Measurements from ENCODE around the gene ANXA2. TPM values are rescaled to one million over a fixed set of nuclear protein-coding genes. Genes with fewer than 3 reads are reported as not detected.

The ANXA2 gene
- 1,000 to 10,000 TPM; 1,972 to 2,098 TPM for polyA plus RNA-seq

DNA sequence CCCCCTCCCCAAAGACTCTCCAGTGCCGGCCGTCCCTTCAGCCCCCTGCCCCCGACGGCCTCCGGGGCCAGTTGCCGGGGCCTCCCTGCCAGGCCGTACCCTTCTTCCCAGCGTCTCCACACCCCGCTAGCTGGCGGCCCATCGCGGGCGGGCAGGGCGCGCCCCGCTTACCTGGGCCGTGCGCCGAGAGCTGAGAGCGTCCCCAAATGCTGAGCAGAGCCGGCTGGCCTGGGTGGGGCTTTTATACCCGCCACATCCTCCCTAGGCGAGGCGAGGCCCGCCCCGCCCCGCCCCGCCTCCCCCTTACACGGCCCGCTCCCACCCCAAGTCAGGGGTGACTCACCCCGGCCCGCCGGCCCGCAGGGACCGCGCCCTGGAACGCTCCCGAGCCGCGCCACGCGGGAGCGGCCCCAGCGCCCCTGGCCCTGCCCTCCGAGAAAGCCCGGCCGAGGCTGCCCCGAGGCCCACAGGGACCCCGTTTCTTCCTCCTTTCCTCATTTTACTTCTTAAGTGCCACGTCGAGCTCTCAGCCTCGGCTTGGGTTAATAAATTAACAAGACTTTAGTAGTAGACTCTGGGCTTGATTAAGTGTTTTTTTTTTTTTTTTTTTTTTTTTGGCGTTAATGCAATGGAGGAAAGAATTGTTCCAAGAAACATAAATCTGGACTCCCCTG is at the start of gene ANXA2:
Gene ANXA2 (minus strand): TSS at position 215 of the 674 bp plus-strand sequence. CDS start 11,911 bp downstream, outside the sequence.
- Histone ChIP-seq H3K4me3 (ENCODE audit: low read depth in 1 of 2, low read length in 2 of 2) (peak within 1 kb of the TSS; percentile 73 to 97), H3K4me1 (ENCODE audit: control insufficient read depth in 2 of 2, insufficient read depth in 2 of 2, low read length in 1 of 2) (peaks cover 0 to 8% of the 10 kb centered on the region in 2 donors), H3K27ac (ENCODE audit: low read depth in 2 of 2, low read length in 1 of 2) (peak within 1 kb of the TSS; percentile 99), H3K36me3 (ENCODE audit: control insufficient read depth in 2 of 2, insufficient read depth in 2 of 2, low read length in 1 of 2) (peaks cover 0 to 2% of the 10 kb centered on the region in 2 donors), H3K9me3 (ENCODE audit: control insufficient read depth in 2 of 2, insufficient read depth in 1 of 2, low read depth in 1 of 2, low read length in 1 of 2) (no peaks in the 10 kb centered on the region), H3K27me3 (ENCODE audit: control insufficient read depth in 1 of 2, insufficient read depth in 2 of 2, low read length in 2 of 2) (no peaks in the 10 kb centered on the region)
- 0 to 1% methylated on average over 44 to 53 of the region's 53 CpGs for WGBS, 2 donors

DNA sequence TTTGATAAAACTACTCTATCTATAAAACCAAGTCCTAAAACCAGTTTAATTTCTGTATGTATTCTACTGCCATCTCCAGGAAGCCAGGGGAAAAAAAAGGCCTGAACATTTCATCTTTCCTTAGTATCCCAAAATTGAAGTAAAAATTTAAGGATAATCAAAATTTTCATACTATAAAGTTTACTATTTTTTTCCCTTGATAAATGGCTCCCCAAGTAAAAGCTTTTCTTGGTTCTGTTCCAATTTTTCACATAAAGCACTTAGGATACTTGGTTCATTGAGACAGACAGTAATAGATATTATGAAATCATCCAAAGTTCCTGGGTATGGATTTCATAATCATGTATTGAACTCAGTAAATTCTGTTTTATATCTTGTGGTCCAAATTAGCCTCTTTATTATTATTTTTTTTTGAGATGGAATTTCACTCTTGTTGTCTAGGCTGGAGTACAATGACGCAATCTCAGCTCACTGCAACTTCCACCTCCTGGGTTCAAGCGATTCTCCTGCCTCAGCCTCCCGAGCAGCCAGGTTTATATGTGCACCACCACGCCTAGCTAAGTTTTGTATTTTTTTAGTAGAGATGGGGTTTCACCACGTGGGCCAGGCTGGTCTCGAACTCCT is 46.6 kb upstream of the ANXA2 start:
- Histone ChIP-seq H3K27me3 (ENCODE audit: control insufficient read depth in 1 of 2, insufficient read depth in 2 of 2, low read length in 2 of 2) (no peaks in the 10 kb centered on the region), H3K9me3 (ENCODE audit: control insufficient read depth in 2 of 2, insufficient read depth in 1 of 2, low read depth in 1 of 2, low read length in 1 of 2) (no peaks in the 10 kb centered on the region), H3K27ac (ENCODE audit: low read depth in 2 of 2, low read length in 1 of 2) (no peak overlapping the region), H3K36me3 (ENCODE audit: control insufficient read depth in 2 of 2, insufficient read depth in 2 of 2, low read length in 1 of 2) (no peaks in the 10 kb centered on the region), H3K4me1 (ENCODE audit: control insufficient read depth in 2 of 2, insufficient read depth in 2 of 2, low read length in 1 of 2) (no peaks in the 10 kb centered on the region), H3K4me3 (ENCODE audit: low read depth in 1 of 2, low read length in 2 of 2) (no peak overlapping the region)
- WGBS, 2 donors = 85 to 90% methylated on average over 6 of the region's 6 CpGs

DNA sequence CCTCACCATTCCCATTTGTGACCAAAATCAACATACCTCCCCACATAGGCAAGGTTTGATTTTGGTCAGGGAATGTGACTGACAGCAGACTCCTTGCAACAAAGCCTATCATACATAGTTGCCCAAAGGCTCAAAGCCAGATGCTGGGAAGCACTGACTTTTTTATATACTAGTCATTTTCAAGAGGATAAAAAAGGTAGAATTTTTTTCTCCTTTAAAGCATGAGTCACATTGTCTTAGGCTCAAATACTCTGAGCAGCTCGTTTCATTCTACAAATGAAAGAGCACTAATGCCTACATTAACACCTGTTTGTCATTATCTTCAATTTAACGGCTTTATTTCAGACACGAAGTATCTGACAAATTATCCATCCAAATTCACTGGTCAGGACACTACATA is 45.0 kb upstream of the ANXA2 start:
- H3K9me3 ChIP-seq (ENCODE audit: control insufficient read depth in 2 of 2, insufficient read depth in 1 of 2, low read depth in 1 of 2, low read length in 1 of 2) = no peaks in the 10 kb centered on the region
- H3K36me3 ChIP-seq (ENCODE audit: control insufficient read depth in 2 of 2, insufficient read depth in 2 of 2, low read length in 1 of 2) = no peaks in the 10 kb centered on the region
- no peak overlapping the region for H3K4me3 ChIP-seq (ENCODE audit: low read depth in 1 of 2, low read length in 2 of 2)
- no peaks in the 10 kb centered on the region for H3K27me3 ChIP-seq (ENCODE audit: control insufficient read depth in 1 of 2, insufficient read depth in 2 of 2, low read length in 2 of 2)
- H3K4me1 ChIP-seq (ENCODE audit: control insufficient read depth in 2 of 2, insufficient read depth in 2 of 2, low read length in 1 of 2) = no peaks in the 10 kb centered on the region
- H3K27ac ChIP-seq (ENCODE audit: low read depth in 2 of 2, low read length in 1 of 2) = no peak overlapping the region
- WGBS, 2 donors = 72 to 75% methylated on average over 3 of the region's 3 CpGs

DNA sequence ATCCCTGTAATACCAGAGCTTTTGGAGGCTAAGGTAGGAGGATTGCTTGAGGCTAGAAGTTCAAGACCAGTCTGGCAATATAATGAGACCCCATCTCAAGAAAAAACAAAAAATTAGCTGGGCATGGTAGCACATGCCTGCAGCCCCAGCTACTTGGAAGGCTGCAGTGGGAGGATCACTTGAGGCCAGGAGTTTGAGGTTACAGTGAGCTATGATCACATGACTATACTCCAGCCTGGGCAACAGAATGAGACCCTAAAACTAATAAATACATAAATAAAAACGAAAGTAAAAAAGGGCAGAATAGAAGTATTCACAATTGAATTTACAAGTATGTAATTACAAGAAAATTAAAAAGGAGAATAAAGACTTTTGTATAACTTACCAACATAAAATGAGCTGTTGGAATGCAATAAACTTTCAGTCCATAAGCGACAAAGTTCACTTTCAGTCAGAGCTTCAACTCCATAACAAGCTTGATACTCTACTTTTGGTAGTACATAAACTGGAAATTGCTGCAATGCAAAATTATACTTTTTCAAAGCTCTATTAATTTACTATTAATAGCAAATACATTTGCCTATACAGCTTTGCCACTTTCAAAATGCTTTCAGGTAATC is 44.4 kb upstream of the ANXA2 start:
- Histone ChIP-seq H3K36me3 (ENCODE audit: control insufficient read depth in 2 of 2, insufficient read depth in 2 of 2, low read length in 1 of 2) (no peaks in the 10 kb centered on the region), H3K9me3 (ENCODE audit: control insufficient read depth in 2 of 2, insufficient read depth in 1 of 2, low read depth in 1 of 2, low read length in 1 of 2) (no peaks in the 10 kb centered on the region), H3K27me3 (ENCODE audit: control insufficient read depth in 1 of 2, insufficient read depth in 2 of 2, low read length in 2 of 2) (no peaks in the 10 kb centered on the region), H3K4me3 (ENCODE audit: low read depth in 1 of 2, low read length in 2 of 2) (no peak overlapping the region), H3K4me1 (ENCODE audit: control insufficient read depth in 2 of 2, insufficient read depth in 2 of 2, low read length in 1 of 2) (no peaks in the 10 kb centered on the region), H3K27ac (ENCODE audit: low read depth in 2 of 2, low read length in 1 of 2) (no peak overlapping the region)
- WGBS, 2 donors = 89 to 92% methylated on average over 2 of the region's 2 CpGs

DNA sequence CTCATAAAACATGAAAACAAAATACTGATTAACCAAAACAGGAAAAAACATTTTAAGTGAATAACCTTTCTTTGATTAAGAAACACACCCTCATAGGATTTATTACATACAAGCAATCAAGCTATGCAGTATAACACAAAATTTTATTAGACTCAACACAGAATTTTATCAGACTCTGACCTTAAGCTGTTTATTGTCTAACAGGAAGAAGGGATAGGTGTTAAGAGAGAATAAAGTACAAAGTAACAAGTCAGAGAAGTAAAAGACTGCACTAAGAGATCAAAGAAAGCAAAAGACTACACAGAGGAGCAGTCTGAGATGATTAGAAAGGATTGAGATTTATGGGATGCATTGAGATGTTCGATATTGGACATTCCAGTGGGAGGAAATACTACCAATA is 43.5 kb upstream of the ANXA2 start:
- H3K9me3 ChIP-seq (ENCODE audit: control insufficient read depth in 2 of 2, insufficient read depth in 1 of 2, low read depth in 1 of 2, low read length in 1 of 2) = no peaks in the 10 kb centered on the region
- H3K27ac ChIP-seq (ENCODE audit: low read depth in 2 of 2, low read length in 1 of 2) = no peak overlapping the region
- 72 to 78% methylated on average over 1 of the region's 1 CpG for WGBS, 2 donors
- no peaks in the 10 kb centered on the region for H3K4me1 ChIP-seq (ENCODE audit: control insufficient read depth in 2 of 2, insufficient read depth in 2 of 2, low read length in 1 of 2)
- H3K4me3 ChIP-seq (ENCODE audit: low read depth in 1 of 2, low read length in 2 of 2) = no peak overlapping the region
- no peaks in the 10 kb centered on the region for H3K27me3 ChIP-seq (ENCODE audit: control insufficient read depth in 1 of 2, insufficient read depth in 2 of 2, low read length in 2 of 2)
- no peaks in the 10 kb centered on the region for H3K36me3 ChIP-seq (ENCODE audit: control insufficient read depth in 2 of 2, insufficient read depth in 2 of 2, low read length in 1 of 2)

DNA sequence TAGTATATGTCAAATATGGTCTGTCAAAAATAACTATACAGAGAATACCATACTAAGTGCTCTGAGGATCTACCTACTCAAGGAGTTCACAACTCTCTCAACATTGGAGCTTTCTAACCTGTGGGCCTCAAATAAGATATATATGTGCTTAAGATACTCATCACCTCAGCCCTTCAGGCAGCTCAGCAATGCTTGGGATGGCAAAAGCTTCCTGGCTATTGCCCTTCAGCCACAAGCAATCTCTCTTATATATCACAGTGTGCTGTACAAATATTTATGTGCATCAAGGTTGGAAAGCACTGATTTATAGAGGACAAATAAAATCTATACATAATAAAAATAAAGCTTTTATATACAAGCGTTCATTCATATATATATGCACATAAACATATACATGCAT is 40.9 kb upstream of the ANXA2 start:
- WGBS, 2 donors = 96 to 98% methylated on average over 1 of the region's 1 CpG
- Histone ChIP-seq H3K9me3 (ENCODE audit: control insufficient read depth in 2 of 2, insufficient read depth in 1 of 2, low read depth in 1 of 2, low read length in 1 of 2) (no peaks in the 10 kb centered on the region), H3K27ac (ENCODE audit: low read depth in 2 of 2, low read length in 1 of 2) (no peak overlapping the region), H3K4me3 (ENCODE audit: low read depth in 1 of 2, low read length in 2 of 2) (no peak overlapping the region), H3K36me3 (ENCODE audit: control insufficient read depth in 2 of 2, insufficient read depth in 2 of 2, low read length in 1 of 2) (peaks cover 0 to 4% of the 10 kb centered on the region in 2 donors), H3K4me1 (ENCODE audit: control insufficient read depth in 2 of 2, insufficient read depth in 2 of 2, low read length in 1 of 2) (no peaks in the 10 kb centered on the region), H3K27me3 (ENCODE audit: control insufficient read depth in 1 of 2, insufficient read depth in 2 of 2, low read length in 2 of 2) (no peaks in the 10 kb centered on the region)

DNA sequence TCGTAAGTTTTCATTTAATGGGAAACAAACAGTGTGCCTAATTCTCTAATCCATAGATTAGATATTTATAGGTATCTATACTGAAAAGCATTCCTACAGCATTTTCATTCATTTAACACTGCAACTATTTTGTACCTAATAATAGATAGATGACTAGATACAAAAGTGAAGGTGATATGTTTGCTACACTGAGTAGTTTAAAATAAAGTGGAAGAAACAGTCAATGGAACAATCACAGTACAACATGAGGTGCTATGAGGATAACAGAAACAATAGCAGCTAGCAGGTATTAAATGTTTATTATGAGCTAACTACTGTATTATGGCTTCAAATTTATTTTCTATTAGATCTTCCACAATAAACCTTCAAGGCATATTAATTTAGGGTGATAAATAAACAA is 31.1 kb upstream of the ANXA2 start:
- no peaks in the 10 kb centered on the region for H3K4me1 ChIP-seq (ENCODE audit: control insufficient read depth in 2 of 2, insufficient read depth in 2 of 2, low read length in 1 of 2)
- no peaks in the 10 kb centered on the region for H3K9me3 ChIP-seq (ENCODE audit: control insufficient read depth in 2 of 2, insufficient read depth in 1 of 2, low read depth in 1 of 2, low read length in 1 of 2)
- no peaks in the 10 kb centered on the region for H3K27me3 ChIP-seq (ENCODE audit: control insufficient read depth in 1 of 2, insufficient read depth in 2 of 2, low read length in 2 of 2)
- 93 to 99% methylated on average over 1 of the region's 1 CpG for WGBS, 2 donors
- H3K27ac ChIP-seq (ENCODE audit: low read depth in 2 of 2, low read length in 1 of 2) = no peak overlapping the region
- no peak overlapping the region for H3K4me3 ChIP-seq (ENCODE audit: low read depth in 1 of 2, low read length in 2 of 2)
- peaks cover 3 to 4% of the 10 kb centered on the region in 2 donors for H3K36me3 ChIP-seq (ENCODE audit: control insufficient read depth in 2 of 2, insufficient read depth in 2 of 2, low read length in 1 of 2)

DNA sequence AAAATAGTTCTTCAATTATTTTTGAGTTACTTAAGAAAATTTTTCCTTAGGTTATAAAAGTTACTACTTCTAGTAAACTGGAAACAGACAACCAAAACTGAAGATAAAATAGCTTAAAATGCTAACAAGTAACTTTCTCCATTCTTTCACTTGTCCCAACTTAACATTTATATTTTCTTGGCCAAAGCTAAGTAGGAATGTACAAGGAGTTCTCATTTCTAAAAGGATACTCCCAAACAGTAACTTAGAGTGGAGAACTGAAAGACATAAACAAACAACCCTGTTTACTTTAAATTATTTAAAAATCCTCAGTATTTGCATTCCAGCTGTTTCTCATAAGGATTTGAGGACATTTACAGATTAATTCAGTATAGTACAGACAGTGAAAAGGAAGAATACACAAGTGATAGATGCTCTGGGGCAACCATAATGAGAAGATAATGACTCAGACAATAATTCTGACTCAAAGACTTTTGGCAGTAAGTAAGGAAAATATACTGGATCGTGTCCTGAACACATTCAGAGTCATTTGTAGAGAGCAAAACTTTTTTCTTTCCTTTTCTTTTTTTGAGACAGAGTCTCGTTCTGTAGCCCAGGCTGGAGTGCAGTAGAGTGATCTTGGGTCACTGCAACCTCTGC is 29.2 kb upstream of the ANXA2 start:
- Histone ChIP-seq H3K27me3 (ENCODE audit: control insufficient read depth in 1 of 2, insufficient read depth in 2 of 2, low read length in 2 of 2) (no peaks in the 10 kb centered on the region), H3K9me3 (ENCODE audit: control insufficient read depth in 2 of 2, insufficient read depth in 1 of 2, low read depth in 1 of 2, low read length in 1 of 2) (no peaks in the 10 kb centered on the region), H3K27ac (ENCODE audit: low read depth in 2 of 2, low read length in 1 of 2) (peak overlapping the region in 1 of 2 donors; percentile 79), H3K4me3 (ENCODE audit: low read depth in 1 of 2, low read length in 2 of 2) (no peak overlapping the region), H3K4me1 (ENCODE audit: control insufficient read depth in 2 of 2, insufficient read depth in 2 of 2, low read length in 1 of 2) (no peaks in the 10 kb centered on the region), H3K36me3 (ENCODE audit: control insufficient read depth in 2 of 2, insufficient read depth in 2 of 2, low read length in 1 of 2) (peaks cover 3 to 4% of the 10 kb centered on the region in 2 donors)
- WGBS, 2 donors = 20 to 36% methylated on average over 2 of the region's 2 CpGs

DNA sequence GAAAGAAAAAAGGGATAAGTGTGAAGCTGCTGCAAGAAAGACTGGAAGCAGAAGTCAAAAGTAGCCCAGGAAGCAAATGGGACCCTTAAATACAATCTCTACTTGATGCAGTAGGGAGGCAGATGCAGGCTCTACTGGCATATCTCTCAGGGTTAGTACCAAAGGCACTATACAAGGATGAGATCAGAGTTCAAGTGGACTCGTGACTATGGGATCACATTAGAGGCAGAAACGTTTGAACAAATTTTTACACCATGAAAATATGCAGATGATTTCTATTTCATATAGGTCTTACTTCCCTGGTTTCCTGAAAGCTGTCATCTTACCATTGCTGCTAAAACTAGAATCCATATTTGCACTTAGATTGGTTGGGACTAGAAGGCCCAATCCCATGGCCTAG is 27.7 kb upstream of the ANXA2 start:
- Histone ChIP-seq H3K9me3 (ENCODE audit: control insufficient read depth in 2 of 2, insufficient read depth in 1 of 2, low read depth in 1 of 2, low read length in 1 of 2) (no peaks in the 10 kb centered on the region), H3K4me1 (ENCODE audit: control insufficient read depth in 2 of 2, insufficient read depth in 2 of 2, low read length in 1 of 2) (no peaks in the 10 kb centered on the region), H3K4me3 (ENCODE audit: low read depth in 1 of 2, low read length in 2 of 2) (no peak overlapping the region), H3K27ac (ENCODE audit: low read depth in 2 of 2, low read length in 1 of 2) (no peak overlapping the region), H3K27me3 (ENCODE audit: control insufficient read depth in 1 of 2, insufficient read depth in 2 of 2, low read length in 2 of 2) (no peaks in the 10 kb centered on the region), H3K36me3 (ENCODE audit: control insufficient read depth in 2 of 2, insufficient read depth in 2 of 2, low read length in 1 of 2) (peaks cover 0 to 2% of the 10 kb centered on the region in 2 donors)
- 89 to 91% methylated on average over 2 of the region's 2 CpGs for WGBS, 2 donors
